Measurements from ENCODE around the gene SPDL1. TPM values are rescaled to one million over a fixed set of nuclear protein-coding genes. Genes with fewer than 3 reads are reported as not detected.

SPDL1 gene
- total RNA-seq, 1 experiment from 2014 or later, result 29.9 TPM

DNA sequence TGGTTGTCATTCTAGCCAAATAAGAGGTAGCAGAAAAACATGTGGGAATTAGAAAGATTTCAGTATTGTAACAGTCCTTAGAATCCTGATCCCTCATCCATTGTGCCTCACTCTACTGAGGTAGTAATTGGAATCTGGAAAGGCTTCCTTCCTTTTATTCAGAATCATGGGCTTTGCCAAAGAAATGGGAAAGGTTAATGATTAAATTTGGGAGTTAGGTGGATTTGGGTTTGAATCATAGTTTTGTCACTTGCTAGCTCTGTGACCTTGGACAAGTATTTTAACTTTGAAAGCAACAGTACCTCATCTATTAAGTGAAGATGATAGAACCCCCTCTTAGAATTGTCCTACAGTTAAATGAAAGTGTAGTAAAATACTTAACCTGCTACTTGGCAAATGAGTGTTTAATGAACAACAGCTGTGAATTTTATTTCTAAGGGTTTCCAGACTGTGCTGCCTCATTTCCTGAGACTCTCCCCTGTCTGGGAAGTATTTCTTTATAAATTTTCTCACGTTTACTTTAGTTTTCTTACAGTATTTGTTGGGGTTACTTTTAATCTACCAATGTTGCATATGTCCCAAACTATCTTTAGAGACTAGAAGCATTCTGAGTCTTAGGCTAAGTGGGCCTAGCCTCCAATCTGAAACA is 11.7 kb downstream of the SPDL1 start:
- intact Hi-C loops (cut with micrococcal nuclease), result no loop called here
- peaks cover 16% of the 10 kb centered on the region for H3K79me2 ChIP-seq (ENCODE audit: low read length)
- ChIA-PET POLR2A (ENCODE audit: unreplicated experiment) (no interaction called here), CTCF (no interaction called here)
- peaks cover 10% of the 10 kb centered on the region for H3F3A ChIP-seq (ENCODE audit: low read length, unreplicated experiment)
- no TSS peak for BruUV-seq (replicated peaks)
- H3K4me1 ChIP-seq (ENCODE audit: insufficient read depth, low read length), result peaks cover 52% of the 10 kb centered on the region
- H3K4me3 ChIP-seq (ENCODE audit: low read length), result no peak overlapping the region
- H3K9ac ChIP-seq (ENCODE audit: low read length), result no peak overlapping the region; the same call in 1 of the 2 replicates
- ATAC-seq, result no peak
- no peak for DNase-seq
- no peaks in the 10 kb centered on the region for H3K27me3 ChIP-seq (ENCODE audit: low read length)
- H3K36me3 ChIP-seq (ENCODE audit: low read depth, low read length), result peaks cover 72% of the 10 kb centered on the region
- TF ChIP-seq, protein P1, sequence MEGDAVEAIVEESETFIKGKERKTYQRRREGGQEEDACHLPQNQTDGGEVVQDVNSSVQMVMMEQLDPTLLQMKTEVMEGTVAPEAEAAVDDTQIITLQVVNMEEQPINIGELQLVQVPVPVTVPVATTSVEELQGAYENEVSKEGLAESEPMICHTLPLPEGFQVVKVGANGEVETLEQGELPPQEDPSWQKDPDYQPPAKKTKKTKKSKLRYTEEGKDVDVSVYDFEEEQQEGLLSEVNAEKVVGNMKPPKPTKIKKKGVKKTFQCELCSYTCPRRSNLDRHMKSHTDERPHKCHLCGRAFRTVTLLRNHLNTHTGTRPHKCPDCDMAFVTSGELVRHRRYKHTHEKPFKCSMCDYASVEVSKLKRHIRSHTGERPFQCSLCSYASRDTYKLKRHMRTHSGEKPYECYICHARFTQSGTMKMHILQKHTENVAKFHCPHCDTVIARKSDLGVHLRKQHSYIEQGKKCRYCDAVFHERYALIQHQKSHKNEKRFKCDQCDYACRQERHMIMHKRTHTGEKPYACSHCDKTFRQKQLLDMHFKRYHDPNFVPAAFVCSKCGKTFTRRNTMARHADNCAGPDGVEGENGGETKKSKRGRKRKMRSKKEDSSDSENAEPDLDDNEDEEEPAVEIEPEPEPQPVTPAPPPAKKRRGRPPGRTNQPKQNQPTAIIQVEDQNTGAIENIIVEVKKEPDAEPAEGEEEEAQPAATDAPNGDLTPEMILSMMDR (conservative IDR thresholded peaks at IDR 0.05; ENCODE audit: low read depth, low read length), result no peak
- TF ChIP-seq EZH2 (IDR thresholded peaks at IDR 0.05; ENCODE audit: low read length, unreplicated experiment), result no peak
- TF ChIP-seq EZH2phosphoT487 (IDR thresholded peaks at IDR 0.05; ENCODE audit: borderline replicate concordance, low read length), result no peak
- H2AFZ ChIP-seq (ENCODE audit: low read length), result no peak overlapping the region
- H3K9me2 ChIP-seq (replicated peaks; ENCODE audit: low read length), result no peaks in the 10 kb centered on the region
- no peaks in the 10 kb centered on the region for H3K9me3 ChIP-seq (ENCODE audit: low read length)
- no peak overlapping the region for H3K4me2 ChIP-seq (ENCODE audit: low read length)
- H4K20me1 ChIP-seq (ENCODE audit: low read length), result no peaks in the 10 kb centered on the region
- H3K27ac ChIP-seq (ENCODE audit: low read length), result peak overlapping the region; percentile 42

DNA sequence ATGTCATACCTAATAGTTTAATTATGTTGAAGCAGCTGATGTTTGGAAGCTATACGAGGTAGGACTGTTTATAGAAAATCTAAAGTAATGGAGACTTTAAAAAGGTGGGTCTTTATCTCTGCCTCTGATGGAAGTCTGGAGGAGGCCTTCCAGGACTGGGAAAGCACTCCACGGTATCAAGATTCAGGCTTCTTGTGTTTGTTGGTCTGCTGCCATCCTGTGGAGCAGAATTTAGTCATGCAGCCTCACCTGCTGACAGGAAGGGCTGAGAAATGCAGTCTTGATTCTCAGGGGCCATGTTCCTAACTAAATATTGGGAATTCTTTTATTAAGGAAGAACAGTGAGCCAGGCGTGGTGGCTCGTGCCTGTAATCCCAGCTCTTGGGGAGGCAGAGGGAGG is 15.9 kb downstream of the SPDL1 start:
- no TSS peak for BruUV-seq (replicated peaks)
- TF ChIP-seq EZH2 (IDR thresholded peaks at IDR 0.05; ENCODE audit: low read length, unreplicated experiment), result no peak
- TF ChIP-seq, protein P1 (conservative IDR thresholded peaks at IDR 0.05; ENCODE audit: low read depth, low read length), result peak; percentile 43
- Histone ChIP-seq H3F3A (ENCODE audit: low read length, unreplicated experiment) (peaks cover 9% of the 10 kb centered on the region), H3K79me2 (ENCODE audit: low read length) (peaks cover 1% of the 10 kb centered on the region), H3K9ac (ENCODE audit: low read length) (no peak overlapping the region), H3K27ac (ENCODE audit: low read length) (peak overlapping the region; percentile 18; the same call in 1 of the 2 replicates), H3K4me3 (ENCODE audit: low read length) (no peak overlapping the region), H3K9me3 (ENCODE audit: low read length) (no peaks in the 10 kb centered on the region), H3K36me3 (ENCODE audit: low read depth, low read length) (peaks cover 77% of the 10 kb centered on the region), H4K20me1 (ENCODE audit: low read length) (no peaks in the 10 kb centered on the region), H3K4me1 (ENCODE audit: insufficient read depth, low read length) (peaks cover 34% of the 10 kb centered on the region), H3K9me2 (replicated peaks; ENCODE audit: low read length) (no peaks in the 10 kb centered on the region), H3K4me2 (ENCODE audit: low read length) (no peak overlapping the region), H2AFZ (ENCODE audit: low read length) (no peak overlapping the region), H3K27me3 (ENCODE audit: low read length) (no peaks in the 10 kb centered on the region)
- intact Hi-C loops (cut with micrococcal nuclease), result no loop called here
- ATAC-seq, result peak; percentile 59
- CTCF ChIA-PET, result no interaction called here
- DNase-seq, result peak; percentile 61
- POLR2A ChIA-PET (ENCODE audit: unreplicated experiment), result interaction anchor here (0.6 kb wide), 1 partner anchor 13 kb away, joined by 3 read pairs; no protein-coding TSS in a partner anchor

DNA sequence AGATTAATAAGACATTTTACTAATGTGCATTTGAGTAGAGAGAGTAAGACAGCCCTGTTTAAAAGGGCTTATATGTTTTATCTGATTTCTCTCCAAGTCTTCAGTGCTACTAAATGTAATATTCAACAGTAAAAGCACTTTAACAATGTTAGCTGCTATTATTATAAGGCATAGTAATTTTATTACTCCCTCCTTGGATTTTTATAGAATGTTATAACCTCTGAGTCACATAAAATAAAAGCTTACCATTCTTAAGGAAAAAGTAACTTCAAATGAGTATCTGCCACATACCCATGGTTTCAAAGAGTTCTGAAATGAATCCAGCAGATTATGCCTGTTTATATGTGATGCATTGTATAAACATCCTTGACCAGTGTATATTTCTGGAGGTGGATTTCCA is 19.0 kb downstream of the SPDL1 start:
- CTCF ChIA-PET, result interaction anchor here (1.0 kb wide), 1 partner anchor 94 kb away, joined by 3 read pairs; no protein-coding TSS in a partner anchor
- POLR2A ChIA-PET (ENCODE audit: unreplicated experiment), result interaction anchor here (0.6 kb wide), 1 partner anchor 30 kb away, joined by 4 read pairs; no protein-coding TSS in a partner anchor
- intact Hi-C loops (cut with micrococcal nuclease), result loop anchor here (1.0 to 2.0 kb wide), 6 partner anchors 9 to 387 kb away; no protein-coding TSS in a partner anchor
- Histone ChIP-seq H3K36me3 (ENCODE audit: low read depth, low read length) (peaks cover 57% of the 10 kb centered on the region), H3K9me3 (ENCODE audit: low read length) (no peaks in the 10 kb centered on the region), H3K4me1 (ENCODE audit: insufficient read depth, low read length) (peaks cover 27% of the 10 kb centered on the region), H3K79me2 (ENCODE audit: low read length) (no peaks in the 10 kb centered on the region), H4K20me1 (ENCODE audit: low read length) (no peaks in the 10 kb centered on the region), H3K4me2 (ENCODE audit: low read length) (peak overlapping the region; percentile 43), H3K27ac (ENCODE audit: low read length) (peak overlapping the region; percentile 85), H3K27me3 (ENCODE audit: low read length) (no peaks in the 10 kb centered on the region), H2AFZ (ENCODE audit: low read length) (no peak overlapping the region), H3F3A (ENCODE audit: low read length, unreplicated experiment) (peaks cover 9% of the 10 kb centered on the region), H3K9ac (ENCODE audit: low read length) (peak overlapping the region; percentile 38; the same call in 1 of the 2 replicates), H3K9me2 (replicated peaks; ENCODE audit: low read length) (no peaks in the 10 kb centered on the region), H3K4me3 (ENCODE audit: low read length) (no peak overlapping the region)
- DNase-seq, result peak; percentile 85
- TF ChIP-seq, protein P1 (conservative IDR thresholded peaks at IDR 0.05; ENCODE audit: low read depth, low read length), result no peak
- TF ChIP-seq EZH2 (IDR thresholded peaks at IDR 0.05; ENCODE audit: low read length, unreplicated experiment) (no peak), EZH2phosphoT487 (IDR thresholded peaks at IDR 0.05; ENCODE audit: borderline replicate concordance, low read length) (no peak)
- BruUV-seq (replicated peaks), result no TSS peak
- peak; percentile 85 for ATAC-seq
